ENCODE data around the gene PRDX1. TPM values are rescaled to one million over a fixed set of nuclear protein-coding genes. Genes with fewer than 3 reads are reported as not detected.

The PRDX1 gene
- total and polyA plus RNA-seq, 2 of the 13 experiments (the other 11 are each of a cell fraction or from before 2014, with no cell fraction given) = 761 to 1,898 TPM

- TF ChIP-seq TBX2 (CRISPR knock-in tag; IDR thresholded peaks at IDR 0.05; ENCODE audit: borderline replicate concordance) (0 out of 2 replicates have a peak, but pooled peaks have one; percentile 0), BCL3 (CRISPR knock-in tag; IDR thresholded peaks at IDR 0.05) (no peak), YEATS2 (CRISPR knock-in tag; IDR thresholded peaks at IDR 0.05; ENCODE audit: borderline replicate concordance) (peak; percentile 37; the same call in 1 of the 2 replicates), NFIB (CRISPR knock-in tag; IDR thresholded peaks at IDR 0.05; ENCODE audit: borderline replicate concordance) (no peak), ZBTB42 (CRISPR knock-in tag; IDR thresholded peaks at IDR 0.05) (no peak), SP5 (CRISPR knock-in tag; IDR thresholded peaks at IDR 0.05; ENCODE audit: borderline replicate concordance, low read depth) (0 out of 2 replicates have a peak, but pooled peaks have one; percentile 19), ZNF10 (CRISPR knock-in tag; IDR thresholded peaks at IDR 0.05; ENCODE audit: borderline replicate concordance, low read depth) (no peak), ZNF792 (CRISPR knock-in tag; IDR thresholded peaks at IDR 0.05) (peak; percentile 37; the same call in 1 of the 2 replicates), HOMEZ (CRISPR knock-in tag; IDR thresholded peaks at IDR 0.05; ENCODE audit: low read depth) (peak; percentile 13; the same call in 1 of the 2 replicates), PHF8 (CRISPR knock-in tag; IDR thresholded peaks at IDR 0.05) (peak; percentile 30; the same call in 1 of the 2 replicates), KDM4B (CRISPR knock-in tag; IDR thresholded peaks at IDR 0.05) (no peak)
These were observed 20.2 kb downstream of the PRDX1 start (continued) for GRCh38 chr1:45501505-45501859.

- CTCF ChIA-PET (ENCODE audit: low intra/inter-chr PET ratio, low total read pairs) = no interaction called here
- peaks cover 25% of the 10 kb centered on the region for H3K79me2 ChIP-seq (ENCODE audit: insufficient read depth, low read length)
- FAIRE-seq (no peak), ATAC-seq (no peak; the same call in 1 of the 3 replicates), DNase-seq (ENCODE audit: low spot score) (no peak)
- peaks cover 1 to 7% of the 10 kb centered on the region in 2 experiments; a peak in 2 of 5 replicates for H3K36me3 ChIP-seq (replicated peaks in 1 of 2; ENCODE audit: control insufficient read depth in 1 of 2, insufficient read depth in 2 of 2, low read length in 2 of 2)
- no peaks in the 10 kb centered on the region for H3K9me3 ChIP-seq (ENCODE audit: low read length)
- H4K20me1 ChIP-seq (ENCODE audit: insufficient read depth, low read length) = no peaks in the 10 kb centered on the region; the same call in 1 of the 2 replicates
- peaks cover 43% of the 10 kb centered on the region for H3K4me1 ChIP-seq (ENCODE audit: insufficient read depth, low read length)
- peak overlapping the region; percentile 71 for H3K27ac ChIP-seq (ENCODE audit: extremely low read length, insufficient read depth, low read length)
- TSS peak; percentile 55 for BruUV-seq (replicated peaks)
- H3K4me2 ChIP-seq (ENCODE audit: low read depth, low read length) = peak overlapping the region; percentile 95
- intact Hi-C loops (cut with micrococcal nuclease; ENCODE audit: unreplicated experiment) (no loop called here), in situ Hi-C loops (cut with HindIII; ENCODE audit: extremely low pct_ligation_motif_present, low pct_unique_long_range_greater_than_20kb) (no loop called here)
- peak overlapping the region; percentile 77 for H3K9ac ChIP-seq (ENCODE audit: insufficient read depth, low read depth, low read length)
- no peaks in the 10 kb centered on the region; a peak in 1 of 5 replicates for H3K27me3 ChIP-seq (ENCODE audit: control insufficient read depth in 1 of 2, insufficient read depth in 2 of 2, low read length in 2 of 2)
- H3K4me3 ChIP-seq (replicated peaks in 1 of 3; ENCODE audit: insufficient read depth in 1 of 3, low read depth in 2 of 3, low read length in 3 of 3) = peak overlapping the region; percentile 74 to 83 (median 77)
- H2AFZ ChIP-seq (ENCODE audit: low read length) = peak overlapping the region; percentile 46
- POLR2A ChIA-PET = interaction anchor here (0.8 to 5.3 kb wide), 18 partner anchors 9 to 680 kb away, joined by 3 to 144 read pairs (median 10); partner anchors contain the start of genes AKR1A1, HECTD3, MUTYH and NASP
- WGBS (ENCODE audit: low lambda C conversion rate) = 0% methylated on average over 7 of the region's 7 CpGs
- TF ChIP-seq ZNF318 (CRISPR knock-in tag; IDR thresholded peaks at IDR 0.05) = no peak
These were observed 22.3 kb downstream of the PRDX1 start for GRCh38 chr1:45499415-45499769.

All from HepG2 (cell line).